Measurements from ENCODE around the gene IRF2.
"Not testable (repeated sequence)": the region's sequence is repeated elsewhere in the genome, so short reads cannot be mapped to it uniquely, and the experiment has no call there.

Gene IRF2

GRCh38 chr4:184350964-184351363, 123.4 kb downstream of the IRF2 start:
- Histone ChIP-seq H3K4me3 (no peak overlapping the region), H3K27ac (no peak overlapping the region)
- no peak for DNase-seq (ENCODE audit: low spot score)
- TF ChIP-seq, protein P1, sequence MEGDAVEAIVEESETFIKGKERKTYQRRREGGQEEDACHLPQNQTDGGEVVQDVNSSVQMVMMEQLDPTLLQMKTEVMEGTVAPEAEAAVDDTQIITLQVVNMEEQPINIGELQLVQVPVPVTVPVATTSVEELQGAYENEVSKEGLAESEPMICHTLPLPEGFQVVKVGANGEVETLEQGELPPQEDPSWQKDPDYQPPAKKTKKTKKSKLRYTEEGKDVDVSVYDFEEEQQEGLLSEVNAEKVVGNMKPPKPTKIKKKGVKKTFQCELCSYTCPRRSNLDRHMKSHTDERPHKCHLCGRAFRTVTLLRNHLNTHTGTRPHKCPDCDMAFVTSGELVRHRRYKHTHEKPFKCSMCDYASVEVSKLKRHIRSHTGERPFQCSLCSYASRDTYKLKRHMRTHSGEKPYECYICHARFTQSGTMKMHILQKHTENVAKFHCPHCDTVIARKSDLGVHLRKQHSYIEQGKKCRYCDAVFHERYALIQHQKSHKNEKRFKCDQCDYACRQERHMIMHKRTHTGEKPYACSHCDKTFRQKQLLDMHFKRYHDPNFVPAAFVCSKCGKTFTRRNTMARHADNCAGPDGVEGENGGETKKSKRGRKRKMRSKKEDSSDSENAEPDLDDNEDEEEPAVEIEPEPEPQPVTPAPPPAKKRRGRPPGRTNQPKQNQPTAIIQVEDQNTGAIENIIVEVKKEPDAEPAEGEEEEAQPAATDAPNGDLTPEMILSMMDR (IDR thresholded peaks at IDR 0.05): no peak

GRCh38 chr4:184350213-184350817, 124.0 kb downstream of the IRF2 start:
- DNase-seq (ENCODE audit: low spot score): no peak
- TF ChIP-seq, protein P1 (IDR thresholded peaks at IDR 0.05): no peak
- Histone ChIP-seq H3K4me3 (no peak overlapping the region), H3K27ac (peak overlapping the region in 1 of 2 donors; percentile 67)

DNA sequence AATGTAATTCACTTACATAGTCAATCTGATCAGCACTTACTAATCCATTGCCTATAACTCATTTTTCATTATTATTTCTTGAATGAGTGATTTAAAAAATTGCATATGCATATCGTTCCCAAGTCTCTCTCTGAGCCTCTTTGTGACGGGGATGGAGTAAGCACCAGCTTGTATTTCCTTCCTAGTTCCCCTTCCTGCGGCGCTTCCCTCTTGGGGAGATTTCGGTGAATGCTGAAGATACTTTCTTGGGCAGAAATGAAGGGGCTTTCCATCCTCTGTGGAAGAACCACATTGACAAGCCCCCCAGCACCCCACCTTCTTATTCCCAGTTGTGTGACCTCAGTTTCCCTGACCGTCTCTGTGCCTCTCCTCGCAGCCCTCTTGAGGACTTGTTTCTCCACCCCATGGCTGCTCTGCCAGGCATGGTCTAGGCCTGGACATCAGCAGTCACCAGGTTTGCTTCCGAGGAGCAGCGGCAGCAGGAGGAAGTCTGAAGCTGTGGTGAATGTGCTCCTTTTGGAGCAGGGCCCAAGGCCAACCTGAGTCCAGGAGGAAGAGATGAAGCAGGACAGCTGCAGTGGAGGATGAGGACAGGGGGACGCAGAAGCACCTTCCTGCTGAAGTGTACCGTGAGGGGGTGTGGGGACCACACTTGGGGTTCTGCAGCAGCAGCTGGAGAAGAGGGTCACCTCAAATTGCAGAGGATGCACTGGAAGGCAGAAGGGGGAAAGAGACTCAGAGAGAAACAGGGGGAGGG, 124.9 kb downstream of the IRF2 start:
- no peak overlapping the region for H3K4me3 ChIP-seq
- DNase-seq (ENCODE audit: low spot score): no peak
- H3K27ac ChIP-seq: peak overlapping the region in 1 of 2 donors; percentile 67
- TF ChIP-seq, protein P1 (IDR thresholded peaks at IDR 0.05): no peak

DNA sequence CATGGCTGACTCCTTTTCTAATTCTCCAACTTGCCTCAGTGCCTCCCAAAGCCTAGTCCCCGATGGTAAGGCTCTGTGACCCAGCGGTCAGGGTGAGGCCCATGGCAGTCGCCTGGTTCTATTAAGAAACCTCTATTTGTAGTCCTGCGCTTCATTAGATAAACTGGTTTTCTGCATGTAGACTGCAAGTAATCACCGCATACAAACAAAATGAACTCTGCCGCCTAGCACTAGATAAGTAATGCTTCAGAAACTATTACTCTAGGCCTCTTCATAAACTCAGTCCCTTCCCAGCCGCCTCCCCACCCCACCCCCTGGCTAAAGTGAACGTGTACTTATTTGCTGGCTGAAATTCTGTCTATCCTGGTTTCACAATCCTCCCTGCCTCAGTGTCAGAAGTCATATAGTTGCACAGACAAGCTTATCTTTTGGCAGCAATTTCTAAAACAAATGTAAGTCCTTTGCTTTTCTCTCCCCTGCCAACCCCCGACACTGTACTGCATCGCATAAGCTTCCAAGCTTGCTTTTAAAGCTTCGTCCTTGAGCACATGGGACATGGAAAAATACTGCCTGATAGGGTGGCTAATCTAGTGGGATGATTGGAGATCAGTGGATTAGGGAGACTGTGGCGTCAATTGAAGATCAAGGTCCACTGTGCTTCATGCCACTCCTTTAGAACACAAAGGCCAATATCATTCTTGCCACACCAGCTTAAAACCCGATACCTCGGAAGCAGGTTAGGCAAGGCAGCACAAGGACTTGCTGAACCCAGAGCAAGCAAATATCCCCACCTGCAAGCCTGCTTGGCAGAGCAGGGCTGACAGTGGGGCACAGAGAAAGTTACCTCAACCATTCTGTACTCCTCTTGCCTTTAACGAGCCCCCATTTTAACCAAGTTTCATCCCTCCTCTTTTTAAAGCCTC, 125.8 kb downstream of the IRF2 start:
- no peak overlapping the region for H3K4me3 ChIP-seq
- DNase-seq (ENCODE audit: low spot score): no peak
- peak overlapping the region; percentile 33 to 67 for H3K27ac ChIP-seq
- TF ChIP-seq, protein P1 (IDR thresholded peaks at IDR 0.05): no peak

GRCh38 chr4:184347251-184348239, 126.8 kb downstream of the IRF2 start:
- Histone ChIP-seq H3K4me3 (no peak overlapping the region), H3K27ac (peak overlapping the region; percentile 33 to 67)
- TF ChIP-seq, protein P1 (IDR thresholded peaks at IDR 0.05): no peak
- no peak for DNase-seq (ENCODE audit: low spot score)

DNA sequence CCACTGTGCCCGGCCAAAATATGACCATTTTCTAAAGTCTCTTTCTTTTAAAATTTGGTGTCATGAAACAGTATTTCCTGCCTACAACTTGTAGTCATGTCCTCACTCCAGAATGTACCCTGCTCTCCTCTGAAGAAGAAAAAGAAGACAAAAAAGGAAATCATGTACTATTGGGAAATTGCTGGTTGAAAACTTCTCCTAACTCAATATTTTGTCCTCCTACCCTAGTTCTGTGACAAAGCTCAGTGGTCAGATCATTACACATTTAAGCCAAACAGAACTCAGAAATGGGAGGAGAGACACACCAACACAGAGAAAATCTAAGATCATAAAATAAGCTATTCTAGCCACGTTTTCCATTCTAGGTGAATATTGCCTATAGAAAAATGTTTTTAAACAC, 127.7 kb downstream of the IRF2 start:
- H3K4me3 ChIP-seq: no peak overlapping the region
- TF ChIP-seq, protein P1 (IDR thresholded peaks at IDR 0.05): no peak
- DNase-seq (ENCODE audit: low spot score): no peak
- peak overlapping the region in 1 of 2 donors; percentile 67 for H3K27ac ChIP-seq

GRCh38 chr4:184346273-184346672, 128.1 kb downstream of the IRF2 start:
- not testable (repeated sequence) for DNase-seq (ENCODE audit: low spot score); H3K4me3 ChIP-seq
- H3K27ac ChIP-seq: peak overlapping the region in 1 of 2 donors; percentile 67

All from coronary artery (tissue), 2 donors.